Neural progenitor cell (in vitro differentiated cells): ENCODE measurements around the gene MTARC1. TPM values are rescaled to one million over a fixed set of nuclear protein-coding genes. Genes with fewer than 3 reads are reported as not detected.

Experiments used
- DNase-seq: peaks from one replicate; pipeline ENCODE4 v3.0.0-alpha.2; 2016; ENCODE audit warnings: low spot score
- H2AFZ ChIP-seq: fragments of 200-600 bp; sonication (generic); replicated peaks from 2 replicates; pipeline ENCODE4 v1.6.1; 2016; ENCODE audit warnings: antibody characterized with exemption
- H3F3A ChIP-seq: fragments of 200-600 bp; sonication (generic); 2 replicates; pipeline ENCODE4 v1.6.1; 2016; ENCODE audit warnings: antibody characterized with exemption, low read depth
- H3K27ac ChIP-seq: fragments of 200-600 bp; sonication (generic); 2 replicates; pipeline ENCODE4 v1.5.1; 2016; ENCODE audit warnings: mild to moderate bottlenecking
- H3K27me3 ChIP-seq: fragments of 200-600 bp; sonication (generic); 2 replicates; pipeline ENCODE4 v1.6.1; 2016; ENCODE audit warnings: mild to moderate bottlenecking, moderate library complexity
- H3K36me3 ChIP-seq: fragments of 200-600 bp; sonication (generic); 2 replicates; pipeline ENCODE4 v1.5.1; 2016
- H3K4me1 ChIP-seq: fragments of 200-600 bp; sonication (generic); 2 replicates; pipeline ENCODE4 v1.6.1; 2016; ENCODE audit warnings: mixed run types
- H3K4me2 ChIP-seq: fragments of 200-600 bp; sonication (generic); 2 replicates; pipeline ENCODE4 v1.6.1; 2016
- H3K4me3 ChIP-seq: fragments of 200-600 bp; sonication (generic); 2 replicates; pipeline ENCODE4 v1.5.1; 2016
- H3K79me2 ChIP-seq: fragments of 200-600 bp; sonication (generic); 2 replicates; pipeline ENCODE4 v1.6.1; 2016; ENCODE audit warnings: low read depth
- H3K9ac ChIP-seq: fragments of 200-600 bp; sonication (generic); 2 replicates; pipeline ENCODE4 v1.6.1; 2016
- H3K9me3 ChIP-seq: fragments of 200-600 bp; sonication (generic); 2 replicates; pipeline ENCODE4 v1.5.1; 2016; ENCODE audit warnings: low read depth
- H4K20me1 ChIP-seq: fragments of 200-600 bp; sonication (generic); 2 replicates; pipeline ENCODE4 v1.6.1; 2016; ENCODE audit warnings: low read depth
- H3K27ac Mint-ChIP-seq: 3 replicates; pipeline ENCODE4 v1.8.0; 2021; ENCODE audit warnings: mixed read lengths
- H3K27me3 Mint-ChIP-seq: 2 replicates; pipeline ENCODE4 v1.8.0; 2022; ENCODE audit warnings: low read depth, mild to moderate bottlenecking, inconsistent platforms, moderate library complexity, mixed read lengths; ENCODE audit not compliant: insufficient read depth
- H3K36me3 Mint-ChIP-seq: 3 replicates; pipeline ENCODE4 v1.8.0; 2021; ENCODE audit warnings: mixed read lengths
- H3K4me1 Mint-ChIP-seq: 3 replicates; pipeline ENCODE4 v1.8.0; 2021; ENCODE audit warnings: mixed read lengths
- H3K4me3 Mint-ChIP-seq: 3 replicates; pipeline ENCODE4 v1.8.0; 2021; ENCODE audit warnings: mild to moderate bottlenecking, moderate library complexity, mixed read lengths
- H3K9me3 Mint-ChIP-seq: 3 replicates; pipeline ENCODE4 v1.8.0; 2020; ENCODE audit warnings: mixed read lengths
- CTCF ChIP-seq: fragments of 200-600 bp; sonication (generic); IDR thresholded peaks from 2 replicates; pipeline ENCODE4 v1.5.1; 2017; ENCODE audit warnings: antibody characterized with exemption, mild to moderate bottlenecking
- EZH2 ChIP-seq: fragments of 200-600 bp; sonication (generic); IDR thresholded peaks from 2 replicates; pipeline ENCODE4 v1.6.1; 2017; ENCODE audit warnings: antibody characterized with exemption, mild to moderate bottlenecking, moderate library complexity
- EZH2phosphoT487 ChIP-seq: fragments of 200-600 bp; sonication (generic); IDR thresholded peaks from 2 replicates; pipeline ENCODE4 v1.6.1; 2017; ENCODE audit warnings: antibody characterized with exemption
- total RNA-seq: library from RNA; depleted of rRNA; stranded (reverse); fragments of >200 nt; gene quantifications from 2 replicates; pipeline ENCODE4 v1.2.3, GENCODE V29; 2015; ENCODE audit warnings: low replicate concordance

MTARC1 gene
- 11.3 and 11.5 TPM in 2 replicates for total RNA-seq

DNA sequence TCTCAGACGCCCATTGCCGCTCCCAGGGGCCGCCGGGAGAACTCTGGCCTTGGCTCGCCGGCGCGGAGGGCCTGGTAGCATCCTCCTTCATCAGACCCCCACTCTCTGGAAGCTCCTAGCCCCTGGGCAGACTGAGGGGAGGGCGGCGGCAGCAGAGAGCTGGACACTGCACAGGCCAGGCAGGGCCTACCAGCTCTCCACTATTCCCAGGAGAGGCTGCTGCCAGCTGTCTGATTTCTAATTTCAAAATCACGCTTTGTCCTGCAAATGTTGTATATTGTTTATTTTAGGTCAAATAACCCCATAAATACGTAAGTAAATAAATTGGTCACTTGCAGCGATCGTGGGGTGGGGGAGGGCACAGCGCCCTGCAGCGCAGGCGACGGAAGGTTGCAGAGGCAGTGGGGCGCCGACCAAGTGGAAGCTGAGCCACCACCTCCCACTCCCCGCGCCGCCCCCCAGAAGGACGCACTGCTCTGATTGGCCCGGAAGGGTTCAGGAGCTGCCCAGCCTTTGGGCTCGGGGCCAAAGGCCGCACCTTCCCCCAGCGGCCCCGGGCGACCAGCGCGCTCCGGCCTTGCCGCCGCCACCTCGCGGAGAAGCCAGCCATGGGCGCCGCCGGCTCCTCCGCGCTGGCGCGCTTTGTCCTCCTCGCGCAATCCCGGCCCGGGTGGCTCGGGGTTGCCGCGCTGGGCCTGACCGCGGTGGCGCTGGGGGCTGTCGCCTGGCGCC lies at the start of gene MTARC1:
TSS of gene MTARC1 (plus strand) at position 577 of the 732 bp plus-strand sequence. CDS start at position 609, 32 bp downstream.
- Histone ChIP-seq H3K36me3 (no peaks in the 10 kb centered on the region), H3K4me3 (peak within 1 kb of the TSS; percentile 80), H4K20me1 (no peaks in the 10 kb centered on the region), H3K9ac (peak within 1 kb of the TSS; percentile 56), H2AFZ (peak within 1 kb of the TSS; percentile 98), H3K79me2 (peaks cover 7% of the 10 kb centered on the region), H3K9me3 (no peaks in the 10 kb centered on the region), H3K4me2 (peak within 1 kb of the TSS; percentile 98), H3K27ac (no peak within 1 kb of the TSS), H3K4me1 (peaks cover 6% of the 10 kb centered on the region), H3F3A (peaks cover 28% of the 10 kb centered on the region), H3K27me3 (peaks cover 6% of the 10 kb centered on the region)
- no peaks in the 10 kb centered on the region for H3K9me3 Mint-ChIP-seq
- peak within 1 kb of the TSS; percentile 90 for H3K4me3 Mint-ChIP-seq
- no peak for TF ChIP-seq EZH2
- peak; percentile 37 for TF ChIP-seq EZH2phosphoT487
- TF ChIP-seq CTCF: peak; percentile 37
- H3K36me3 Mint-ChIP-seq: no peaks in the 10 kb centered on the region
- H3K27ac Mint-ChIP-seq: peak within 1 kb of the TSS; percentile 53
- H3K4me1 Mint-ChIP-seq: peaks cover 11% of the 10 kb centered on the region
- DNase-seq: peak; percentile 88
- peaks cover 2% of the 10 kb centered on the region for H3K27me3 Mint-ChIP-seq

DNA sequence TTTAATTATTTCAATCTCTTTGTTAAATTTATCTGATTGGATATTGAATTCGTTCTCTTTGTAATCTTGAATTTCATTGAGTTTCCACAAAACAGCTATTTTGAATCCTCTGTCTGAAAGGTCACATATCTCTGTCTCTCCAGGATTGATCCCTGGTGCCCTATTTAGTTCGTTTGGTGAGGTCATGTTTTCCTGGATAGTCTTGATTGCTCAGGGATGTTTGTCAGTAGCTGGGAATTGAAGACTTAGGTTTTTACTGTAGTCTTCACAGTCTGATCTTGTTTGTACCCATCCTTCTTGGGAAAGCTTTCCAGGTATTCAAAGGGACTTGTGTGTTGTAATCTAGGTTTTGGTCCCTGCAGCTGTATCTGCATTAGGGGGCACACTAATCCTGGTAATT lies 45.4 kb upstream of the MTARC1 start:
- Histone ChIP-seq H3K79me2 (no peaks in the 10 kb centered on the region), H3K4me3 (no peak overlapping the region), H3K36me3 (no peaks in the 10 kb centered on the region), H3K9me3 (no peaks in the 10 kb centered on the region), H2AFZ (no peak overlapping the region), H3K4me1 (no peaks in the 10 kb centered on the region), H3K27me3 (peaks cover 22% of the 10 kb centered on the region), H3F3A (no peaks in the 10 kb centered on the region), H4K20me1 (no peaks in the 10 kb centered on the region), H3K9ac (no peak overlapping the region), H3K27ac (no peak overlapping the region), H3K4me2 (no peak overlapping the region)
- H3K27ac Mint-ChIP-seq: no peak overlapping the region
- peaks cover 4% of the 10 kb centered on the region for H3K27me3 Mint-ChIP-seq
- no peak overlapping the region for H3K4me3 Mint-ChIP-seq
- TF ChIP-seq EZH2 (no peak), CTCF (no peak), EZH2phosphoT487 (no peak)
- peaks cover under 1% of the 10 kb centered on the region for H3K4me1 Mint-ChIP-seq
- no peaks in the 10 kb centered on the region for H3K9me3 Mint-ChIP-seq
- no peak for DNase-seq
- no peaks in the 10 kb centered on the region for H3K36me3 Mint-ChIP-seq

DNA sequence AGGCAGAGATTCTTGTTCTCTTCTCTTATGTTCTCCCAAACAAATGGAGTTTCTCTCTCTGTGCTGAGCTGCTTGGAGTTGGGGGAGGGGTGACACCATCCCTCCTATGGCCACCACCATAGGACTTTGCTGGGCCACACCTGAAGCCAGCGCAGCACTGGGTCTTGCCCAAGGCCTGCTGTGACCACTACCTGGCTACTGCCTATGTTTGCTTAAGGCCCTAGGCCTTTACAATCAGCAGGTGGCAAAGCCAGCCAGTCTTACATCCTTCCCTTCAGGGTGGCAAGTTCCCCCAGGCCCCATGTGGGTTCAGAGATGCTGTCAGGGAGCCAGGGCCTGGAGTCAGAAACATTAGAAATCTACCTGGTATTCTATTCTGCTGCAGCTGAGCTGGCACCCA lies 44.9 kb upstream of the MTARC1 start:
- TF ChIP-seq CTCF (no peak), EZH2 (no peak), EZH2phosphoT487 (no peak)
- Histone ChIP-seq H3F3A (no peaks in the 10 kb centered on the region), H3K9me3 (no peaks in the 10 kb centered on the region), H4K20me1 (no peaks in the 10 kb centered on the region), H3K27me3 (peaks cover 27% of the 10 kb centered on the region), H3K36me3 (no peaks in the 10 kb centered on the region), H3K4me2 (no peak overlapping the region), H3K79me2 (no peaks in the 10 kb centered on the region), H3K9ac (no peak overlapping the region), H3K4me3 (no peak overlapping the region), H3K27ac (no peak overlapping the region), H3K4me1 (no peaks in the 10 kb centered on the region), H2AFZ (no peak overlapping the region)
- H3K27ac Mint-ChIP-seq: no peak overlapping the region
- peaks cover 4% of the 10 kb centered on the region for H3K27me3 Mint-ChIP-seq
- no peaks in the 10 kb centered on the region for H3K36me3 Mint-ChIP-seq
- no peak for DNase-seq
- H3K4me3 Mint-ChIP-seq: no peak overlapping the region
- H3K4me1 Mint-ChIP-seq: peaks cover 5% of the 10 kb centered on the region
- H3K9me3 Mint-ChIP-seq: no peaks in the 10 kb centered on the region
